Measurements from ENCODE around the gene LACC1. TPM values are rescaled to one million over a fixed set of nuclear protein-coding genes. Genes with fewer than 3 reads are reported as not detected.

LACC1 gene
- total RNA-seq (2012; rRNA removed), result 14.7 and 15.3 TPM in 2 replicates

DNA sequence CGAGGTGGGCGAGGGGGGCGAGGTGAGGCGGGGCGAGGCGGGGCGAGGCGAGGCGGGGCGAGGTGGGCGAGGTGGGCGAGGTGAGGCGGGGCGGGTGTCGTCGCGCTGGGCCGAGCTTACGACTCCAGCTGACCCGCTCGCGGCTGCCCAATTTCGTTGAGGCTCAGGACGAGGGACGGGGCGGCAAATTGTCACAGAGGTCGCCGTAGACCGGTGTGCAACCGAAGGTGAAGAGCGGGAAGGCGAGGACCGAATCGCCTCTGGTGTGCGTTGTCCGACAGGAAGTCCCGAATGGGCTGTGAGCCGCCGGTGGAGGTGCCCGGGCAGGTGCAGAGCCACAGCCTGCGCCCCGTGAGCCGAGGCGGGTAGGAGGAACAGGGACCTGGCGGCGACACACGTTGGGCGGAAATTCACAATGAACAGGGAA is at the start of gene LACC1:
Gene LACC1 (plus strand): TSS at position 150 of the 427 bp plus-strand sequence. CDS start 1,082 bp downstream, outside the sequence.
- peaks cover 18% of the 10 kb centered on the region for H3K4me1 ChIP-seq (ENCODE audit: control insufficient read depth, insufficient read depth, low read length)
- no peaks in the 10 kb centered on the region for H3K27me3 ChIP-seq (ENCODE audit: control insufficient read depth, insufficient read depth, low read length)
- H3K4me3 ChIP-seq (ENCODE audit: low read length), result peak within 1 kb of the TSS; percentile 85
- H3K9ac ChIP-seq (ENCODE audit: low read depth, low read length), result peak within 1 kb of the TSS; percentile 99
- H3K4me2 ChIP-seq (ENCODE audit: low read length), result peak within 1 kb of the TSS; percentile 99
- H3K9me3 ChIP-seq (replicated peaks; ENCODE audit: low read length), result no peaks in the 10 kb centered on the region
- H3K36me3 ChIP-seq (ENCODE audit: insufficient read depth, low read length), result no peaks in the 10 kb centered on the region

DNA sequence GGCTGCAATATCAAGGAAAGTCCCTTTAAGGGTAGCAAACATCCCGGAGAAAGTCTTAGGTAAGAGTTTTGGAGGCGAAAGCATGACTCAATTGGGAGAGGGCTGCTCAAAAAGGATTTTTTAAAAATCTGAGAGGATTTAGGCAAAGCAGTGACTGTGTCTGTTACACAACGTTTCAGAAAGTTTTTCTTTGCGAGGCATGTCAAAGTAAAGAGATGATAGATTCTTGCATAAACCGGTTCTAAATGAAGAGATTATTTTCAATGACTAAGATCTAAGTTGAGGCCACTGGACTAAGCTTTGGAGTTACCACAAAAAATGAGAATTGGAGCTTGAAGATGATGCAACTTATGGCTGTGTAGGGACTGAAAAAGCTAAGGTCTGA is 49.2 kb upstream of the LACC1 start:
- Histone ChIP-seq H3K9ac (ENCODE audit: low read depth, low read length) (no peak overlapping the region), H3K4me1 (ENCODE audit: control insufficient read depth, insufficient read depth, low read length) (peaks cover 9% of the 10 kb centered on the region), H3K9me3 (replicated peaks; ENCODE audit: low read length) (no peaks in the 10 kb centered on the region), H3K4me2 (ENCODE audit: low read length) (peak overlapping the region; percentile 24), H3K27me3 (ENCODE audit: control insufficient read depth, insufficient read depth, low read length) (no peaks in the 10 kb centered on the region), H3K36me3 (ENCODE audit: insufficient read depth, low read length) (no peaks in the 10 kb centered on the region), H3K4me3 (ENCODE audit: low read length) (no peak overlapping the region)

GRCh38 chr13:43831088-43831487 is 48.6 kb upstream of the LACC1 start:
- Histone ChIP-seq H3K36me3 (ENCODE audit: insufficient read depth, low read length) (no peaks in the 10 kb centered on the region), H3K27me3 (ENCODE audit: control insufficient read depth, insufficient read depth, low read length) (no peaks in the 10 kb centered on the region), H3K9ac (ENCODE audit: low read depth, low read length) (no peak overlapping the region), H3K9me3 (replicated peaks; ENCODE audit: low read length) (no peaks in the 10 kb centered on the region), H3K4me1 (ENCODE audit: control insufficient read depth, insufficient read depth, low read length) (peaks cover 9% of the 10 kb centered on the region), H3K4me3 (ENCODE audit: low read length) (no peak overlapping the region), H3K4me2 (ENCODE audit: low read length) (no peak overlapping the region)

- no peaks in the 10 kb centered on the region for H3K27me3 ChIP-seq (ENCODE audit: control insufficient read depth, insufficient read depth, low read length)
- H3K4me2 ChIP-seq (ENCODE audit: low read length), result no peak overlapping the region
- H3K9ac ChIP-seq (ENCODE audit: low read depth, low read length), result no peak overlapping the region
- H3K36me3 ChIP-seq (ENCODE audit: insufficient read depth, low read length), result no peaks in the 10 kb centered on the region
- no peaks in the 10 kb centered on the region for H3K9me3 ChIP-seq (replicated peaks; ENCODE audit: low read length)
- peaks cover 9% of the 10 kb centered on the region for H3K4me1 ChIP-seq (ENCODE audit: control insufficient read depth, insufficient read depth, low read length)
- no peak overlapping the region for H3K4me3 ChIP-seq (ENCODE audit: low read length)
Measured at GRCh38 chr13:43835701-43836100, 44.0 kb upstream of the LACC1 start.

GRCh38 chr13:43838909-43839308 is 40.8 kb upstream of the LACC1 start:
- Histone ChIP-seq H3K4me1 (ENCODE audit: control insufficient read depth, insufficient read depth, low read length) (no peaks in the 10 kb centered on the region), H3K9ac (ENCODE audit: low read depth, low read length) (no peak overlapping the region), H3K36me3 (ENCODE audit: insufficient read depth, low read length) (no peaks in the 10 kb centered on the region), H3K4me3 (ENCODE audit: low read length) (no peak overlapping the region), H3K4me2 (ENCODE audit: low read length) (no peak overlapping the region), H3K9me3 (replicated peaks; ENCODE audit: low read length) (no peaks in the 10 kb centered on the region), H3K27me3 (ENCODE audit: control insufficient read depth, insufficient read depth, low read length) (no peaks in the 10 kb centered on the region)

- Histone ChIP-seq H3K4me1 (ENCODE audit: control insufficient read depth, insufficient read depth, low read length) (peaks cover 4% of the 10 kb centered on the region), H3K36me3 (ENCODE audit: insufficient read depth, low read length) (no peaks in the 10 kb centered on the region), H3K27me3 (ENCODE audit: control insufficient read depth, insufficient read depth, low read length) (no peaks in the 10 kb centered on the region), H3K9ac (ENCODE audit: low read depth, low read length) (no peak overlapping the region), H3K4me2 (ENCODE audit: low read length) (no peak overlapping the region), H3K9me3 (replicated peaks; ENCODE audit: low read length) (no peaks in the 10 kb centered on the region), H3K4me3 (ENCODE audit: low read length) (no peak overlapping the region)
Measured at GRCh38 chr13:43846496-43847158, 33.1 kb upstream of the LACC1 start.

DNA sequence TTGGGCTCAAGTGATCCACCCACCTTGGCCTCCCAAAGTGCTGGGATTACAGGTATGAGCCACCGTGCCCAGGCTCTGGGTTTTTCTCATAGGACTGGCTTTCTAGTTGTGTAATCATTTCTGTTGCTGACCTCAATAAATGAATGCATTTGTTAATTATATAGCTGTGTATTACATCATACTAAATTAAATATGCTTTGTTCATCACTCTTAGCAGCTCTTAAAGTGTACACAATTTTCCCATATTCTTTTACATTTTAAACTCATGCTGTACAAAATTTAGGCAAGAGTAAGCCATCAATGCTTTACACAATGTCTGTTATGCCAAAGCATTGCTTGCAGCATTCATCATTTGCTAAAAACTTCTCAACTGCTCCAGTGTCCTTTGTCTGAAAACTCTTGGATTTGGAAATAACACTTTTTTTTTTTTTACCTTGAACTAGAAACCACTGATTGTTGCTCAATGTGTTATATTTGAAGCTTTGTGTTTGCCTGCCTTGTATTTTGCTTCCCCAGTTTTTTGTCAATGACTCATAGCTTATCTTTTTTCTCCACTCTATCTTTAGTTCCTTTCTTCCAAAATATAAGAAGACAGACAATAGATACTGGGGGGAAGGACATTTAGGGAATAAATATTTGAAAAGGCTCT is 31.6 kb upstream of the LACC1 start:
- Histone ChIP-seq H3K4me1 (ENCODE audit: control insufficient read depth, insufficient read depth, low read length) (peaks cover 4% of the 10 kb centered on the region), H3K27me3 (ENCODE audit: control insufficient read depth, insufficient read depth, low read length) (no peaks in the 10 kb centered on the region), H3K4me2 (ENCODE audit: low read length) (no peak overlapping the region), H3K4me3 (ENCODE audit: low read length) (no peak overlapping the region), H3K36me3 (ENCODE audit: insufficient read depth, low read length) (no peaks in the 10 kb centered on the region), H3K9ac (ENCODE audit: low read depth, low read length) (no peak overlapping the region), H3K9me3 (replicated peaks; ENCODE audit: low read length) (peaks cover 3% of the 10 kb centered on the region)

DNA sequence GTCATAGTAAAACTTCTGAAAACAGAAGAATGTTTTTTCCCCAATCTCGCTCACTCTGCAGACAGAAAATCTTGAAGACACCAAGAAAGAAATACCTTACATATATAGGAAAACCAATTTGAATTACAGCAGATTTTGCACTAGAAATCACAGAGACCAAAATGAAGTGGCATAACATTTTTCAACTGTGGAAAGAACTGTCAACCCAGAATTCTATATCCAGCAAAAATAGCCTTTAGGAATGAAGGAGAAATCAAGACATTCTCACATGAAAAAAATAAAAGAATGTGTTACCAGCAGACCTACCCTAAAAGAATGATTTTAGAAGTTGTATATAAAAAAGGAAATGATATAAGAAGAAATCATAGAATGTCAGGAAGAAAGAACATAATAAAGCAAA is 28.8 kb upstream of the LACC1 start:
- no peak overlapping the region for H3K9ac ChIP-seq (ENCODE audit: low read depth, low read length)
- no peak overlapping the region for H3K4me2 ChIP-seq (ENCODE audit: low read length)
- no peak overlapping the region for H3K4me3 ChIP-seq (ENCODE audit: low read length)
- H3K36me3 ChIP-seq (ENCODE audit: insufficient read depth, low read length), result no peaks in the 10 kb centered on the region
- H3K9me3 ChIP-seq (replicated peaks; ENCODE audit: low read length), result peaks cover 5% of the 10 kb centered on the region
- H3K4me1 ChIP-seq (ENCODE audit: control insufficient read depth, insufficient read depth, low read length), result peaks cover 4% of the 10 kb centered on the region
- H3K27me3 ChIP-seq (ENCODE audit: control insufficient read depth, insufficient read depth, low read length), result no peaks in the 10 kb centered on the region

DNA sequence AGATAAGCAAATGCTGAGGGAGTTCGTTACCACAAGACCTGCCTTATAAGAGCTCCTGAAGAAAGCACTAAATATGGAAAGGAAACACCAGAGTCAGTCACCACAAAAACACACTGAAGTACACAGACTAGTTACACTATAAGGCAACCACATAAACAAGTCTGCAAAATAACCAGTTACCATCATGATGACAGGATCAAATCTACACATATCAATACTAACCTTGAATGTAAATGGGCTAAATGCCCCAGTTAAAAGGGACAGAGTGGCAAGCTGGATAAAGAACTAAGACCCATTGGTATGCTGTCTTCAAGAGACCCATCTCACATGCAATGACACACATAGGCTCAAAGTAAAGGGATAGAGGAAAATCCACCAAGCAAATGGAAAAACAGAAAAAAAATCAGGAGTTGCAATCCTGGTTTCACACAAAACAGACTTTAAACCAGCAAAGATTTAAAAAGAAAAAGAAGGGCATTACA is 26.7 kb upstream of the LACC1 start:
- H3K4me3 ChIP-seq (ENCODE audit: low read length), result no peak overlapping the region
- no peak overlapping the region for H3K4me2 ChIP-seq (ENCODE audit: low read length)
- H3K9me3 ChIP-seq (replicated peaks; ENCODE audit: low read length), result peaks cover 5% of the 10 kb centered on the region
- H3K9ac ChIP-seq (ENCODE audit: low read depth, low read length), result no peak overlapping the region
- H3K4me1 ChIP-seq (ENCODE audit: control insufficient read depth, insufficient read depth, low read length), result peaks cover 2% of the 10 kb centered on the region
- no peaks in the 10 kb centered on the region for H3K36me3 ChIP-seq (ENCODE audit: insufficient read depth, low read length)
- no peaks in the 10 kb centered on the region for H3K27me3 ChIP-seq (ENCODE audit: control insufficient read depth, insufficient read depth, low read length)

DNA sequence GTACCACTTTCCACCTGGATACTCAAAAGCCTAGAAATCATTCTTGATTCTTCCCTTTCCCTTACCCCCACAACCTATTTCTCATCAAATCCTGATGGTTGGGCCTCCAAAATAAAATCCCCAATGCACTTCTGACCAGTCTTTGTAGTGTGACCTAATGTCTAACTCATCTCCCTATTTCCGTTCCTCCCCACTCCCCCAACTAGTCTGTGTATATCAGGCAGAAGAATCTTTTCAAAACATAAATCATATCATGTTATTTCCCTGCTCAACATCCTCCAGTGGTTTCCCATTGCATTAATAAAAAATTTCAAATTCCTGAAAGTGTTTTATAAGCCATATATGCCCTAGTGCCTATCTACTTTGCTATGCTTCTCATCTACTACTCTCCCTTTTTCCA is 17.8 kb upstream of the LACC1 start:
- H3K36me3 ChIP-seq (ENCODE audit: insufficient read depth, low read length), result peaks cover 4% of the 10 kb centered on the region

DNA sequence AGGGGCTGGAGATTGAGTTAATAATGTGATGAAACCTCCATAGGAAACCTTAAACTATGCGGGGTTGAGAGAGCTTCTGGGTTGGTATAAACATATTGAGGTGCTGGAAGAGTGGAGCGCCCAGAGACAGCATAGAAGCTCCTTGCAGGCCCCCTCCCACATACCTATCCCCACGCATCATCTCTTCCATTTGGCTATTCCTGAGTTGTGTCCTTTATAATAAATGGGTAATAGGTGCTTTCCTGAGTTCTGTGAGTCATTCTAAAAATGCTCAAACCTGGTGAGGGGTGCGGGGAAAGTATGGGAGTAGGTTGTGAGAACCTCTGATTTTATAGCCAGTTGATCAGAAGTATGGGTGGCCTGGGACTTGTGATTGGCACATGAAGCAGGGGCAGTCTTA is 14.8 kb upstream of the LACC1 start:
- Histone ChIP-seq H3K9ac (ENCODE audit: low read depth, low read length) (no peak overlapping the region), H3K36me3 (ENCODE audit: insufficient read depth, low read length) (peaks cover 4% of the 10 kb centered on the region), H3K9me3 (replicated peaks; ENCODE audit: low read length) (no peaks in the 10 kb centered on the region)

More for the DNA sequence above, 17.8 kb upstream of the LACC1 start:
- Histone ChIP-seq H3K27me3 (ENCODE audit: control insufficient read depth, insufficient read depth, low read length) (no peaks in the 10 kb centered on the region), H3K4me2 (ENCODE audit: low read length) (no peak overlapping the region), H3K9ac (ENCODE audit: low read depth, low read length) (no peak overlapping the region), H3K9me3 (replicated peaks; ENCODE audit: low read length) (no peaks in the 10 kb centered on the region), H3K4me1 (ENCODE audit: control insufficient read depth, insufficient read depth, low read length) (peaks cover 12% of the 10 kb centered on the region), H3K4me3 (ENCODE audit: low read length) (no peak overlapping the region)

GRCh38 chr13:43865892-43866291 is 13.8 kb upstream of the LACC1 start:
- peak overlapping the region; percentile 18 for H3K9ac ChIP-seq (ENCODE audit: low read depth, low read length)
- no peak overlapping the region for H3K4me3 ChIP-seq (ENCODE audit: low read length)
- H3K4me1 ChIP-seq (ENCODE audit: control insufficient read depth, insufficient read depth, low read length), result peaks cover 12% of the 10 kb centered on the region
- no peak overlapping the region for H3K4me2 ChIP-seq (ENCODE audit: low read length)
- no peaks in the 10 kb centered on the region for H3K27me3 ChIP-seq (ENCODE audit: control insufficient read depth, insufficient read depth, low read length)
- H3K9me3 ChIP-seq (replicated peaks; ENCODE audit: low read length), result no peaks in the 10 kb centered on the region
- H3K36me3 ChIP-seq (ENCODE audit: insufficient read depth, low read length), result peaks cover 4% of the 10 kb centered on the region

More for the DNA sequence above, 14.8 kb upstream of the LACC1 start:
- peaks cover 12% of the 10 kb centered on the region for H3K4me1 ChIP-seq (ENCODE audit: control insufficient read depth, insufficient read depth, low read length)
- no peaks in the 10 kb centered on the region for H3K27me3 ChIP-seq (ENCODE audit: control insufficient read depth, insufficient read depth, low read length)
- H3K4me3 ChIP-seq (ENCODE audit: low read length), result no peak overlapping the region
- no peak overlapping the region for H3K4me2 ChIP-seq (ENCODE audit: low read length)
